HG02884 (cell line): Measurements from ENCODE around the gene ZIC2.
"Not testable (repeated sequence)": the region's sequence is repeated elsewhere in the genome, so short reads cannot be mapped to it uniquely, and the experiment has no call there.

Source experiments
- ATAC-seq: cut with Tn5 transposase; IDR thresholded peaks from one replicate; pipeline ENCODE4 v1.9.1; 2021; ENCODE audit warnings: mild to moderate bottlenecking, moderate library complexity; ENCODE audit not compliant: unreplicated experiment

The ZIC2 gene

DNA sequence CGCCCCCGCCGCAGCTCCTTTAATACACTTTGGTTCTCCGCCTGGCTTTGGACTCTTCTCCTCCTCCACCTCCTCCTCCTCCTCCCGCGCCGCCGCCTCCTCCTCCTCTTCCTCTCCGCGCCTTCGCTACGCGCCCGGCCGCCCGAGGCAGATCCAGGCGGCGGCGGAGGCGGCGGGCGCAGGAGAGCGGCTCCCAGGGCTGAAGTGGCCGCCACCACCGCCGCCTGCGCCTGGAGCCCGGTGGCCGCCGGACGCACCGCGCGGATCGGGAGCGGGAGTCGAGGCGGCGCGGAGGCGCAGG, at the start of gene ZIC2:
ZIC2 (plus strand) TSS at position 50 of the 301 bp plus-strand sequence. CDS start 281 bp downstream, outside the sequence.
- ATAC-seq, result no peak

DNA sequence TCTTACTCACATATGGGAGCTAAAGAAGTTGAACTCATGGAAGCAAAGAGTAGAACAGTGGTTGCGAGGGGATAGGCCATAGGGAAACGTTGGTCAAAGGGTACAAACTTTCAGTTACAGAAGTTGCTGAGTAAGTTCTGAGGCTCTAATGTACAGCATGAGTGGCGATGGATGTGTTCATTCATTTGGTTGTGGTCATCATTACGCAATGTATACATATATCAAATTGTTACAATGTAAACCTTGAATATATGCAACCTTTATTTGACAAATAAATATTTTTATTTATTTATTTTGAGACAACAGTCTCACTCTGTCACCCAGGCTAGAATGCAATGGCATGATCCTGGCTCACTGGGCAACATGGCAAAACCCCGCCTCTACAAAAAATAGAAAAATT, 48.7 kb upstream of the ZIC2 start:
- no peak for ATAC-seq

- no peak for ATAC-seq
Measured at GRCh38 chr13:99935772-99936171, 45.8 kb upstream of the ZIC2 start.

DNA sequence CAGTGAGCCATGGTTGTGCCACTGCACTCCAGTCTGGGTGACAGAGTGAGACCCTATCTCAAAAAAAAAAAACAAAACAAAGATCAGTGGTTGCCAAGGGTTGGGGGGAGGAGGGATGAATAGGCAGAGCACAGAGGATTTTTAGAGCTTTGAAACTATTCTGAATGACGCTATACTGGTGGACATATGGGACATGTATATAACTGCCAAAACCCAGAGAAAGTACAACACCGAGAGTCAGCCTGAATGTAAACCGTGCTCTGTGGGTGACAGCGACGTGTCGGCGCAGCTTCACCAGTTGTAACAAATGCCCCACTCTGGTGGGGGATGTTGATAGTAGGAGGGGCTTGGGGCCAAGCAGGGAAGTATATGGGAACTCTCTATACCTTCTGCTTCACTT, 42.9 kb upstream of the ZIC2 start:
- no peak for ATAC-seq

DNA sequence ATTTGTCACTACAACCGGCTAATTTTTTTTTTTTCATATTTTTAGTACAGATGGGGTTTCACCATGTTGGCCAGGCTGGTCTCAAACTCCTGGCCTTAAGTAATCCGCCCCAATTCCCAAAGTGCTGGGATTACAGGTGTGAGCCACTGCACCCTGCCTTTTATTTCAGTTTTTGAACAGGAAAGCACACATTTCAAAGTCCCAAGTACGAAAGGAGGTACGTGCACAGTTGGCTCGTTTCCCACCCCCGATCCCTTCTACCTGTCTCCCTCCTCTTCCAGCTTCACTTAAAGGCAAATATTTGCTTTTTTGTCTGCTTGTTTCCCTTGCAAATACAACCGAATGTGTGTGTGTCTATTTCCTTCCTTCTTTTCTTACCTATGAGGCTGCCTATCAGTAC, 40.5 kb upstream of the ZIC2 start:
- no peak for ATAC-seq

GRCh38 chr13:99941911-99942310, 39.7 kb upstream of the ZIC2 start:
- no peak for ATAC-seq

- ATAC-seq, result no peak
Measured at GRCh38 chr13:99944102-99944501, 37.5 kb upstream of the ZIC2 start.

- no peak for ATAC-seq
Measured at GRCh38 chr13:99944606-99945005, 37.0 kb upstream of the ZIC2 start.

GRCh38 chr13:99945515-99945914, 36.1 kb upstream of the ZIC2 start:
- ATAC-seq, result not testable (repeated sequence)

DNA sequence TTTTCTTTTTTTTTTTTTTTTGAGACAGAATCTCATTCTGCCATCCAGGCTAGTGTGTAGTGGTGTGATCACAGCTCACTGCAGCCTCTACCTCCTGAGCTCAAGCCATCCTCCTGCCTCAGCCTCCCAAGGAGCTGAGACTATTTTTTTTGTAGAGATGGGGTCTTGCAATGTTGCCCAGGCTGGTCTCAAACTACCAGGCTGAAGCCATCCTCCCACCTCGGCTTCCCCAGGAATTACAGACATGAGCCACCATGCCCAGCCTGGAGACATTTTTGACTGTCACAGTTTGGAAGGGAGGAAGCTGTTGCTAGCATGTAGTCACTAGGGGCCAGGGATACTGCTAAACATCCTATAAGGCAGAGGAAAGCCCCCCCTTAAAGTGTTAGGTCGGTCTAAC, 33.9 kb upstream of the ZIC2 start:
- ATAC-seq, result no peak

- ATAC-seq, result no peak
Measured at GRCh38 chr13:99948411-99948810, 33.2 kb upstream of the ZIC2 start.

- no peak for ATAC-seq
Measured at GRCh38 chr13:99948907-99949678, 32.5 kb upstream of the ZIC2 start.

GRCh38 chr13:99949679-99950413, 31.7 kb upstream of the ZIC2 start:
- ATAC-seq, result no peak

GRCh38 chr13:99951666-99952065, 29.9 kb upstream of the ZIC2 start:
- ATAC-seq, result not testable (repeated sequence)

- ATAC-seq, result no peak
Measured at GRCh38 chr13:99953138-99953755, 28.3 kb upstream of the ZIC2 start.

DNA sequence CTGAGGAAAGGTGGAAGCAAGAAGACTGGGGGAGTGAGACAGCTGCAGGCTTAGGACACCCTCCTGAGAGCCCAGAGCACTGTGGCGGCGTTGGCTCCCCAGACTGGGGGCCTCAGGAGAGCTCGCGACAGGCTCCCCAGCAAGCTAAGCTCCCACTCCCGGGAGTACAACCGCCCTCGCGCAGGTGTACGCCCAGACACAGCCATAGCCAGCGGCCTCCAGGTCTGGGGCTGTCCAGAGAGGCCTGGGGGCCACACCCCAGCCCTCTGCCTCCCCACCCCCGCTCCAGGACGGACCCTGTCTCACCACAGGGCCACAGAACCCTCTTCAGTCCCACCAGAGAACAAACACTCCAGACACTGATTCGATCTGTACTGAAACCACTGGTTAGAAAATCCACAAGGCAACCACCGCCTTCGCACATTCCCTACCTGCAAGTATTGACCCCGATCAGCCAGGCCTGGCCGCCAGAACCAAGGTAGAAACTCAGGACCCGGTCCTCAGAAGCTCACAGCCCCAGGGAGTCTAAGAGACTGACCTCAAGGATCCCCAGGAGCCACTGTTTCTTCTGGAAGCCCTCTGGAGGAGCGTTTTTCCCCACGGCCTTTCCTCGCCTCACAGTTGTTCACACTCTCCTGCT, 26.4 kb upstream of the ZIC2 start:
- ATAC-seq, result no peak

DNA sequence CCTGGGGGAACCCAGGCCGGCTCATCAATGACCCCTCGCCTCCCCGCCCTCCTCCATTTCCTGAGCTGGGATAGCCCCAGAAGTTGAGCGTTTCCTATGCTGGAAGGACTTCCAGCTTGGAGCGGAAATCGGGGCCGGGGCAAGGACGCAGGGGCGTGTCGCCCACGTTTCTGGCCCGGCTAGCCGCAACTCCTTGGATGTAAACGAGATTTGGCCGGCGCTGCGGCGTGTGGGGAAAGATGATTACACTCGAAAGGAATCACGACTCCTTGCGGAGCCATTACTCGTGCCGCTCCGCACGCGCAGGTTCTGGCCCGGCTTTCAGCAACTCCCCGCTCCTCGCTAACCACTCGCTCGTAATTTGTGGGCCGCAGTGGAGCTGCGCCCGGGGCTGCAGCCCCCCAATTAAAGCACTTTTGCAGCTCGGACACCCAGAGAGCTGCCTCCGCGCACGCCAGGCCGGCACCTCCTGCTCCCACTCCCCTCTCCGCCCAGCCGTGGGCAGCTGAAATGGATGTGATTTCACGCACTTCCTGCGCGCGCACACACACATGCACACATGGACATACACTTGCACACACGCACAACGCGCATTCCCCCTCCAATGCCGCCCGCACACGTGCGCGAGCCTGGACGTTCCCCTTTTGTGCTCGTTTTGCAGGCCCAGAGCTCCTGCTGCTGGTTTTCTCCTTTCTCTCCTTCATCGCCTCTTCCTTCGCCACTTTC, 25.7 kb upstream of the ZIC2 start:
- no peak for ATAC-seq

DNA sequence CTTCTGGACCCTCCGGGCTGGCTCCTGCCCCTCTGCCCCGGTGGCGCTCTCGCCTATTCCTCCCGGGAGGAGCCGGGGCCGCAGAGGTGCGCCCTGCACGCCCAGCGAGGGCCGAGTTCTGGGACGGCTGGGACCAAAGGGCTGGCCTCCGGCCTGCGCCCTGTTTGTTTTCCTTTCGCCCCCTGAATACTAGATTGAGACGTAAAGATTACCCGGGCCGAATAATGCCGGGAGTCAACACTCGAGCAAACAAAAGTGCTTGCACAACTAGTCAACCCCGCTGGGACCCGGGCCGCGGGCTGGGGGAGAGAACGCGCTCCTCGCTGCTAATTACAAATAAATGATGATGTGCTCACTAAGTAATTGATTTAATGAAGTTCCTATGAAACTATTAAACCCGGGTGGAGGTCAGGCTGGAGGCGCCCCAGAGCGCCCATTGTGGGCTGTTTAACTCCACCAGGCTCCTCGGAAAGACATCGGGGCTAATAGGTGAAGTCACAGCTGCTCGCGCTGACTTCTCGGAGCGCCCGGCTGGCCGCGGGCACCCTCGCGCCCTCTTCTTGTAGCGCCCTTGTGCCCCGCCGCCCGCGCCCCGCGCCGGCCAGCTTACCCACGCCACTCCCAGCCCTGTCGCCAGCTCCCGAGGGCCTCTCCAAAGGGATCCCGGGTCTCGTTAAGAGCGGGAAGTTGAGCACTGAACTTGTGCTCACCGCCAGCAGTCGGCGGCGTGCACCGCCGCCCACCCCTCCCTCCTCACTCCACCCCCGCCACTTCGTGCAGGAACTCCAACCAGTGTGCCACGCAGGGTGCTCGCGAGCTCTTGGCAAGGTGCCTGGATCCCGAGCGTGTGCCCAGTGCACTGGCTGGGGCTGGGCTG, 24.9 kb upstream of the ZIC2 start:
- ATAC-seq, result no peak

DNA sequence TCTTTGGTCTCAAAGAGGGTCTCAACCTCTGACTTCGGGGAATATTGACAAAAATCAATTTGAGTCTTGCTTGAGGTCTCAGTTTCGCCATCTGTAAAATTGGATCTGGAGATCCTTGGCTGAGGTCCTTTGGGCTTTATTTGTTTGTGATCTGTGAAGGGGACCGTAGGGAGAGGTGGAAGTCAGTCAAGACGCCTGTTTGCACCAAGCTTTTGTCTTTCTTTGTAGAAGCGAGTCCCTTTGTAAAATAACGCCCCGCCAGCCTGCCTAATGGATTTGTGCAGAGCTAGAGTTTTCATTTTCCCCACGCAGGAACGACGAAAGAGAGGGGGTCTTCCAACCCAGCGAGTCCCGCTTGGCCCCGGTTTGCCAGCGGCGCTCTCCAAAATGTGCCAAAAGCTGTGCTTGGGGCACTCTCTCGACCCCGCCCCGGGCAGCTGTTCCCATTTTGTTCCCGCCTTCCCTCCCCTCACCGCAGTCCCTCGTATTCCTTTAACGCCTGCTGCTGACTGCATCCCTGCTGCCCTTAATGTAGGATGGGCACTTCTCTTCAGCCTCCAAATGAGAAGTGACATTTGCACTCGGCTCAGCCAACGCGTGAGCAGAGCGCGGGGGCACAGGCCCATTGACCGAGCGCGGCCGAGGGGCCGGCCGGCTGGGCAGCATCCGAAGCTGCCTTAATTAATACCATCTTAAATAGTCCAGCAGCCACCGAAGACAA, 23.0 kb upstream of the ZIC2 start:
- ATAC-seq, result no peak
